Esophagus squamous epithelium (tissue), 4 donors: Measurements from ENCODE around the gene YLPM1.

ENCODE experiments used
- CTCF ChIP-seq, 6 experiments: fragments of 450-650 bp in 4 of 6; fragments of 200-600 bp in 2 of 6; sonication (generic) in 2 of 6; IDR thresholded peaks; one replicate each; pipeline ENCODE4 v1.5.1; 2016 to 2019; ENCODE audit warnings: antibody characterized with exemption in 6 of 6, mild to moderate bottlenecking in 4 of 6, moderate library complexity in 4 of 6
- POLR2A ChIP-seq, 4 donors: fragments of 450-650 bp; IDR thresholded peaks; one replicate each; pipeline ENCODE4 v1.6.1; 2017; ENCODE audit warnings: antibody characterized with exemption in 4 of 4, mild to moderate bottlenecking in 4 of 4, moderate library complexity in 3 of 4

GRCh38 chr14:74792249-74793039 is 29.3 kb downstream of the YLPM1 start:
- TF ChIP-seq CTCF (IDR thresholded peaks at IDR 0.05) (no peak), POLR2A (IDR thresholded peaks at IDR 0.05) (no peak)
